ENCODE data around the gene SLC49A4.

The SLC49A4 gene

GRCh38 chr3:122925756-122926155 lies 130.9 kb downstream of the SLC49A4 start:
- no peak for DNase-seq (ENCODE audit: low read depth, low spot score)
- POLR2A ChIA-PET: no interaction called here
- CTCF ChIA-PET: interaction anchor here (6.0 kb wide), 1 partner anchor 17 kb away, joined by 27 read pairs; no protein-coding TSS in a partner anchor

GRCh38 chr3:122926322-122926721 lies 131.5 kb downstream of the SLC49A4 start:
- H3K4me3 ChIP-seq (ENCODE audit: low read depth, low read length): no peak overlapping the region
- no peak for TF ChIP-seq CTCF (IDR thresholded peaks at IDR 0.05; ENCODE audit: insufficient read depth, low read length, missing control alignments)
- DNase-seq (ENCODE audit: low read depth, low spot score): no peak
- POLR2A ChIA-PET: no interaction called here
- CTCF ChIA-PET: interaction anchor here (1.0 to 6.0 kb wide), 3 partner anchors 11 to 171 kb away, joined by 3 to 27 read pairs (median 3); no protein-coding TSS in a partner anchor

More at GRCh38 chr3:122925756-122926155, 130.9 kb downstream of the SLC49A4 start:
- no peak overlapping the region for H3K4me3 ChIP-seq (ENCODE audit: low read depth, low read length)
- no peak for TF ChIP-seq CTCF (IDR thresholded peaks at IDR 0.05; ENCODE audit: insufficient read depth, low read length, missing control alignments)

- TF ChIP-seq CTCF (IDR thresholded peaks at IDR 0.05; ENCODE audit: insufficient read depth, low read length, missing control alignments): no peak
- POLR2A ChIA-PET: no interaction called here
- CTCF ChIA-PET: interaction anchor here (1.0 to 6.0 kb wide), 3 partner anchors 10 to 172 kb away, joined by 3 to 27 read pairs (median 3); no protein-coding TSS in a partner anchor
- DNase-seq (ENCODE audit: low read depth, low spot score): no peak
- no peak overlapping the region for H3K4me3 ChIP-seq (ENCODE audit: low read depth, low read length)
Observed at GRCh38 chr3:122926811-122927210, 131.9 kb downstream of the SLC49A4 start.

GRCh38 chr3:122927726-122928125 lies 132.9 kb downstream of the SLC49A4 start:
- no peak for DNase-seq (ENCODE audit: low read depth, low spot score)
- ChIA-PET CTCF (interaction anchor here (6.0 kb wide), 1 partner anchor 15 kb away, joined by 27 read pairs; no protein-coding TSS in a partner anchor), POLR2A (no interaction called here)
- no peak overlapping the region for H3K4me3 ChIP-seq (ENCODE audit: low read depth, low read length)
- TF ChIP-seq CTCF (IDR thresholded peaks at IDR 0.05; ENCODE audit: insufficient read depth, low read length, missing control alignments): no peak

GRCh38 chr3:122928396-122929187 lies 133.7 kb downstream of the SLC49A4 start:
- no peak overlapping the region for H3K4me3 ChIP-seq (ENCODE audit: low read depth, low read length)
- TF ChIP-seq CTCF (IDR thresholded peaks at IDR 0.05; ENCODE audit: insufficient read depth, low read length, missing control alignments): no peak
- ChIA-PET POLR2A (no interaction called here), CTCF (interaction anchor here (6.0 kb wide), 1 partner anchor 14 kb away, joined by 27 read pairs; no protein-coding TSS in a partner anchor)
- DNase-seq (ENCODE audit: low read depth, low spot score): no peak
